ENCODE measurements around the gene TMEM35B.
A peak's percentile ranks its signal among the peaks of the same experiment; 100 is the strongest.
"Not testable (repeated sequence)": the region's sequence is repeated elsewhere in the genome, so short reads cannot be mapped to it uniquely, and the experiment has no call there.

TMEM35B gene

DNA sequence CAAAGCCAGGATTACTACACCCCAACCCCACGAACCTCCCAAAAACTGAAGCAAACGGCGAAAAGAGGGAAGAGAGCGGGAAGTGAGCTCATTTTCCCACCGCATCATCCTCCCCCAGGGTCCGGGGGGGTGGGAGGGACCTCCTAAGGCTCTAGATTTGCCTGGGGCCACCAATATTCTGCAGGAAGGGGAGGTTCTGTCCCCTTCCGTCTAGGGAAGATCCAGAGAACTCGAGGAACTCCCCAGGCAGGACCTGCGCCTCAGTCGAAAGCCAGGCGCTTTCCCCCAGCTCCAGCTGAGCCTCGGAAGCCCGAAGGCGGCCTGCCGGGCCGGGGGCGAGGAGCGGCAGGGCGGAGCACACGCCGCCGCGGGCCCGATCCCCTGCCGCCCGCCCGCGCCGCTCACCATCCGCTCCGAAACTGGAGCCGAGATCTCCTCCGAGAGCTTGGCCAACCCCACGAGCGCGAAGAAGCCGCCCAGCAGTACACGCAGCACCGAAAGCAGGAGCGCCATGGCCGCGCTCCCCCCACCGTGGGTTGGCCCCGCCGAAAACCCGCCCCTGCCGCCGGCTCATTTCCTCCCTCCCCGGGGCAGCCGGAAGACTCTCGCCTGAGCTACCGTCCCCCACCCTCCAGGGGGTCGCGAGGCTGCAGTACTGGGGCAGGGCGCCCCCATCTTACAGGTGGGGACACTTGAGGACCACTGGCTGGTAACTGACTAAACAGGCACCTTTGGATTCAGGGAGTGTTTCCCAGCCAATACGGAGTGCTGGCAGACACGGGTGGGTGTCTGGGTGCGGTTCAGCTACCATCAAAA, at the start of gene TMEM35B:
TSS of gene TMEM35B (minus strand) at position 555 of the 816 bp plus-strand sequence. CDS start at position 513, 42 bp downstream.
- peak; percentile 78 for DNase-seq

DNA sequence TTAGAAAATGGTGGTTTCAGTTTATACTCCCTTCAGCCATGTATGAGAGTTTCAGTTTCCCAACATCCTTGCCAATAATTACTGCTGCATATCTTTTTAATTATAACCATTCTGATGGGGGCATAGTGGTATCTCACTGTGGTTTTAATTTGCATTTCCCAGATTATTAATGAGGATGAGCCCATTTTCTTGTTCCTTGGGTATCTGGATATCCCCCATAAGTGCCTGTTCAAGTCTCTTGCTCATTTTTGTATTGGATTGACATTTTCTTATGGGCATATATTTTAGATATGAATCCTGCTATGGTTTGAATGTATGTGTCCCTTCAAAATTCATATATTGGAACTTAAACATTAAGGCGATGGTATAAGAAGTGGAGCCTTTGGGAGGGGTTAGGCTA, 48.2 kb upstream of the TMEM35B start:
- no peak for DNase-seq

DNA sequence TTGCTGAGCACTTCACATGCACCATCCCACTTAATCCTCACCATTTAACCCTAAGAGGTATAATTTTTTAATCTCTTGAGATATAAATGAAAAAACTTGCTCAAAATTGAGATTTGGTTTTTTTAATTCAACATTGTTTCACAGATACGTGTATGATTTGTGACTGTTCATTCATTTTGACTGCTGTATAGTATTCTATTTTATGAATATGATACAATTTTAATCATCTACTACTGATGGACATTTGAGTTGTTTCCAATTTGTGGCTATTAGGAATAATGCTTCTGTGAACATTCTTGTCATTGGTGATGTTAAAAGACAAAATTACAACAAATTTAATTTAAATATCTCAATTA, 47.2 kb upstream of the TMEM35B start:
- DNase-seq = no peak

DNA sequence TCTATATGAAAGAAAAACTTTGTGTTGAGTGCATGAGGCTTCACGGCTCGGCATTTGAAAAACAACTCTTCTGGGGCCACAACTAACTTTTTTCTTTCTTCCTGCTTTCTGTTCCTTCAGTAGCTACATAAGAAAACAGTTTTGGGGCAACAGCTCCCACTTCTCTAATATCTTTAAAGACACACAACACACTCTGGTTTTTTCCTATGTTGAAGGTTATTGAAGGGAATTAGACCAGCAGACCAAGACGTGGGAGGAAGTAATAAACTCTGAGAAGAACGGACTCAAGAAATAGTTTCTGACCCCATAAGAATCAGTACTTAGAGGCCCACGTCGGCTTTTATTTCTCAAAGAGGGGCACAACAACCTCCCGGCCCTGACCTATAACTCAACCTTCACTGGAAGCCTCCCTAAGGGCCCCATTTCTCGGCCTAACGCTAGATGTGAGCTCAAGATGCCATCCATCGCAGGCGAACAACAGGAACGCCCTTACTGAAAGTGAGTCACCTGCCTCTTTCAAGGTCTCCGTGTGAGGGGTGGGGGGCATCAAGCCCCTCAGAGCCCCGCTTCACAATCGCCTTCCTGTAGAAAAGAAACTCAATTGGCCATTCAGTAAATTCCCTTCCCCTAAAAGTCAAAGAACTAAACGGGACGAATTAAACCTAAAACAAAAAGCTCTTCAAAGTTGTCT, 45.8 kb upstream of the TMEM35B start:
- DNase-seq = peak; percentile 56

DNA sequence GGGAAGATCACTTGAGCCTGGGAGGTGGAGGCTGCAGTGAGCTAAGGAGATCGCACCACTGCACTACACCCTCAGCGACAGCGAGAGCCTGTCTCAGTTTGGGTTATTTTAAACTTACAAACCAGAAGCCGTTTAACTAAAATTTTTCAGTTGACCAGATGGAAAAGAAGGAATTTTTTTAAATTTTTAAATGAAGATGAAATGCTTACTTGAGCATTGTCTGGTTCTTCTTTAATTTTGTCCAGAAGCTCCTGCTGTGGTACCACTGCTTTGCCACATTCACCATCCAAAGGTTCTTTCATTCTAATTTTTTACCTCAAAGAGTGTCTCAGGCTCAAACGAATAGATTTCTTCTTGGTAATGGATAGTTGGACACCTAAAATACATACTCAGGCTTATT, 45.2 kb upstream of the TMEM35B start:
- no peak for DNase-seq

DNA sequence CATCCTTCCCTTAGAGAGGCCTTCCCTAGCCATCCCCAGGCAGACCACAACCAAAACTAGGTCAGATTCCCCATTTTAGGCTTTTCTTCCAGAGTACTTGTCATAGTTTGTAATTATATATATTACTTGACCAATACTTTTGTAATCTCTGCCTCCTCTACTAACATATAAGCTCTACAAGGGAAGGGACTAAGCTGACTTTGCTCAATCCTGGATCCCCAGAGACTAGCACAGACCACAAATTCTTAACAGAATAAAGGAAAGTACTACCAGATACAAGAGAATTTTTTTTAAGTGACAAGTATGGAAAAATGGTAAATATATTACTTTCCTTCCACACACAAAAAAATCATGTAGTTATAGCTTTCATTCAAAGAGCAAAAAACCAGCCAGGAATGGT, 44.6 kb upstream of the TMEM35B start:
- DNase-seq = no peak

DNA sequence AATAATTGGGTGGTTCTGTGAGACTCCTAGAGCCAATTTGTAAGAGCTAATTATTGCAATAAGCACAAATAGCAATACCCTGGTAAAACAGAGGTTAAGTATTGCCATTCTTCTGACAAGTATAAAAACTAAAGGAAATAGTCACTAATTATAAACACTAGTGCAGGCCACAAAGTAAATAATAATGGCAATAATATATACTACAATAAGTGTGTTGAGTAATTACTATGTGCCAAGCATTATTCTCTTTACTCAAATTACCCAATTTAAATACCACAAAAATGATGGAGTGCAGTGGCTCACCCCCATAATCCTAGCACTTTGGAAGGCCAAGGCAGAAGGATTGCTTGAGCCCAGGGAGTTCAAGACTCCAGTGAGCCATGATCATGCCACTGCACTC, 31.3 kb upstream of the TMEM35B start:
- DNase-seq = no peak

DNA sequence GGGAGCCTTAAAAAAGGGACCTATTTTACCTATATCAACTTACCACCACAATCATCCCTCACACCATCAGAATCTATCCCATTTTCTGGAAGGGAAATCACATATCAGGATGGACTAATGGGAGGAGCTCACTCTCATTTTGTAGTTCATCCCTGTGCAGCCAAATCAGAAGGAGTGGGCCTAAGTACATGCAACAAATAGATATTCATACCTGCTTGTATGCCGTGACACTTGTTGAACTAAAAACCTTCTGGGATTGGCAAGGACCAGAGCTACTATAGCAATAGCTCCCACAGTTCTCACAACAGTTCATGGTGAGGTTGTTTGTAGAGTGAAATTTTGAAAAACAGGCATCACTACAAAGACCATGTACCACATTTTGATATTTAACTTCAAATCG, 29.3 kb upstream of the TMEM35B start:
- DNase-seq = no peak

DNA sequence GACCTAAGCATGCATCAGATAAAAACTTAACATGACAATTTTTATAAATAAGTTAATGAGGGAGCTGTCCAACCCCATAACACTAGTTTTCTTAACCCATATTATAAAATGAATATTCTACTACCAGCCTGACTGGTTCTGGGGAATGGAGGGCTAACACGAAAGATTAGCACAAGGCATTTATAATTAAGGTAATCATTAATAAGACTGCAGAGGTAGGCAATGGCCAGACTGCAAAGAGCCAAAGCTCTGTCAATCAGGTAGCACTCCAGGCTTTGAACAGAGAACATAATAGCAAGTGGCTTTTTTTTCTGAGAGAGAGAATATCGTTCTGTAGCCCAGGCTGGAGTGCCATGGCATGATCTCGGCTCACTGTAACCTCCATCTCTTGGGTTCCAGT, 20.6 kb upstream of the TMEM35B start:
- no peak for DNase-seq

DNA sequence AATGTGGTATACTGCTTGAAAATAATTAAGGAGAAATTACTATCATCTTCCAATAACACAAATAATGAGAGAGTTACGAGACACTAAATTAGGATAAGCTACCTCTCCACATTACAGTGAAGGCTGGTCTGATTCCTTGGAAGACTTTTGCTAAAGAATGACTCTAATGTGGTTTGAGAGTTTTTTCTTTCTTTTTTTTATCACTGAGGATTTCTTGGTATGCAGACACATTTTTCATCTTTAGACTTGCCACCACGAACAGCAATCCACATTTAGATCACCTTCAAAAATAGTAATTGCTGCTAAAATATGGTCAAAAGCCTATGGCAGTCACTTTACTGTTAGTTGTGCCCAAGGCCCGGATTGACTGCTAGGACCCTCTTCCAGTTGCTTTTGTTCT, 16.6 kb upstream of the TMEM35B start:
- no peak for DNase-seq

DNA sequence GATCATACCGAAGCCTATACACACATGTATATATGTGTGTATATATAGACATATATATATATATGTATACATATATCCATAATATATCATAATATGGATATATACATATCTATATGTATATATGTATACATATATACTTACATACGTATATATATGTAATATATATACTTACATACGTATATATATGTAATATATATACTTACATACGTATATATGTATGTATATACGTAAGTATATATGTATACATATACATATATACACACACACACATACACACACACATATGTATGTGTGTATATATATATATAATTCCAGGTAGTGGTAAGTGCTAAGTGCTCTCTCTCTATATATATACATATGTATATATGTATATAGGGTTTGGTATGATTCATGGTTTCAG, 9.7 kb upstream of the TMEM35B start:
- DNase-seq = no peak

DNA sequence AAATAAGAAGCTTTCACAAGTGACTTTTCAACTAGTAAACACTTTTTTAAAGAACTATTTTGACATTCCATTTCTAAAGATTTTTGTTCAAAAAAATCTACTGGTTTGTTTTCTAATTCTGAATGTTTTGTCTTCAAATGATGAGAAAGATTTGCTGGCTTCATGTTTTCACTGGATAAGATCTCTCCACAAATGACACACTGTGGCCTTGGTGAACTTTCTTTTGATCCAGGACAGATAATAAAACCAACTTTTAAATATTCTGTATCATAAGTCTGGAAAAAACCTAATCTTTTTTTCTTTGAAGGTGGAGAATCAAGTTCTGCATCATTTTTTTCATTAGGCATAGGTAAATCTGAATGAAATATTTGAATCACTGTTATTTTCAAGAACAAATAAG, 3.4 kb upstream of the TMEM35B start:
- no peak for DNase-seq

DNA sequence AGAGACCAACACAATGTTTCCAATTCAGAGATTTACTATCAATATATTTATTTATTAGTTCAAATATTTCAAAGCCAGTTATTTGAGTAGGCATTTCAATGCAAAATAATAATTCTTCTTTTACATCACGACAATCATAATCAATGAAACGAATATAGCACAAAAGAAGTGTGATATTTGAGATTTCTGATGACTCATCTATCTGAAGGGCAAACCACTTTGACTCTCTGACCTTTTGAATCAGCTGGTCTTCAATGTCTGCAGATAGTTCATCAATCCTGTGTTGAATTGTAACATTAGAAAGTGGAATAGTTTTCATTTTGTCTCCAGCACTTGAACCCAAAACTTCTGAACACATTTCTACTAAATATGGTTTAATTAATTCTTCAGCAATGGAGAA, 3.0 kb upstream of the TMEM35B start:
- DNase-seq = no peak

DNA sequence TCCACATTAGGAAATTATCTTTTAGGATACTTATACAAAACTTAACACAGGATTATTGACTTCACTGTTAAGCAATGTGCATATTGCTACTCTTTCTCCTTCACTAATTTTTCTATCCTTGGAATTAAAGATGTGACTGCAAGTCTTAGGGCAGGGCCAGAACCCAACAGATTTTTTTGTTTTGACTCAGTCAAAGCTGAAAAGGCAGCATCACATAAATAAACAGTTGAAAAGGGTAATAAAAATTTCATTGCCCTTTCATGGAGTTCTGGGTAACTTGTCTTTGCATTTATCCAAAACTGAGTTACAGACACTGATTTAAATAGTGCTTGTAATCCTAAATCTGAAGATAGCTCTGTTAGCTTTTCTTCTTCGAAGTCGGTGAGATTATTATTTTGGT, 1.9 kb upstream of the TMEM35B start:
- no peak for DNase-seq

DNA sequence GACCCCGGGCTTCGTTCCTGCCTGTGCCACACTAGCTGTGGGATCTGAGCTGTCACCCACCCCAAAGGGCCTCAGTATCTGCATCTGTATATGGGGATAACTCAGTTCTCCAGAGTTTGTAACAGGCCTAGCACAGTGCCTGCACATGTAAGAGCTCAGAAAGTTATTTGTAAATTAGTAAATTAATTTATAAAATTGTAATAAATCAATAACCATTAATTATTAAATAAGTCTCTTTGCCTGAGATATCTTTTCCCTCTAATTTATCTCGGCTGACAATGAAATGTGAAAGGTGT, 410 bp upstream of the TMEM35B start:
- not testable (repeated sequence) for DNase-seq

DNA sequence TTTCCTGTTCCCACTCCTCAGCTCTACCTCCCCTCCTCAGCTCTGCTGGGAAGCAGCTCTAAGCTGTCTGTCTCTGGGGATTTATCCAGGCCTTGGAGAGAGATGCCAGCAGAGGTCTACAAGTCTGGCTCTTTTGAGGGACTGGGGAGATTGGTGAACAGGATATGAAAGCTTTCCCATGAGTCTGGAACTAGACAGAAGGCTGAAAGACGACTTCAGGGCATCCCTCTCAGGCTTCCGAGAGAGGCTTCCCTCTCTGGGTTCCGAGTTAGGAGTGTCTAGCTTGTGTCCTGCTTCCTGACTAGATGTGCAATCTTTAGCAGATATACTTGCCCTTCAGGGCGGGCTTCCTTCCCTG, 733 bp downstream of the TMEM35B start:
- DNase-seq = no peak

DNA sequence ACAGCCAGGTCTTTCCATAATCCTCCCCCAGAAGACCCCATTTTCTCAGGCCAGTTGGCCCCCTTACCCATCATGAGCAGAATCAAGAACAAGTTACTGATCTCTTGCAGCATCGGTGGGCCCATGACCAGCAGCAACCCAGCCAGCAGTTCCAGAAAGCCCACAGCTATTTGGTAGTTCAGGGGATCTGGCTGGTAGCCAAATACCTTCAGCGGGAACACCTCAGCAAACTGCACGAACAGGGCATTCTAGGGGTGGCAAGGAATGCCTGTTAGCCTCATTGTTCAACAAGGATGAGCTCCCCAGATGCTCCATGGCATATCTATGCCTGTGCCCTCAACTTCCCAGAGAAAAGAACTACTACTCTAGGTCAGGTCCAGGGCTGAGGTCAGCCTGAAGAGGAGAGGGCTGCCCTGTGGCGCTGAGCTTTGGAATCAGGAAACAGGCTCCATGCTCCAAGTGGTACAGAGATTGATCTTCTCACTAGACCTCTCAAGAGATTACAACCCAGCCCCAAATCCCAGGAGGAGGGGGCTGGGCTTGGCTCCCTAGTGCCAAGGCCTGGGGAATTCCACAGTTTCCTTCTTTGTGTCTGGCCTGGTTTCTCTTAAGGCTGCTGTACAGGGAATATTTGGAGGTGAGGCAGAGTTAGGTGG, 1.3 kb downstream of the TMEM35B start:
- DNase-seq = no peak

DNA sequence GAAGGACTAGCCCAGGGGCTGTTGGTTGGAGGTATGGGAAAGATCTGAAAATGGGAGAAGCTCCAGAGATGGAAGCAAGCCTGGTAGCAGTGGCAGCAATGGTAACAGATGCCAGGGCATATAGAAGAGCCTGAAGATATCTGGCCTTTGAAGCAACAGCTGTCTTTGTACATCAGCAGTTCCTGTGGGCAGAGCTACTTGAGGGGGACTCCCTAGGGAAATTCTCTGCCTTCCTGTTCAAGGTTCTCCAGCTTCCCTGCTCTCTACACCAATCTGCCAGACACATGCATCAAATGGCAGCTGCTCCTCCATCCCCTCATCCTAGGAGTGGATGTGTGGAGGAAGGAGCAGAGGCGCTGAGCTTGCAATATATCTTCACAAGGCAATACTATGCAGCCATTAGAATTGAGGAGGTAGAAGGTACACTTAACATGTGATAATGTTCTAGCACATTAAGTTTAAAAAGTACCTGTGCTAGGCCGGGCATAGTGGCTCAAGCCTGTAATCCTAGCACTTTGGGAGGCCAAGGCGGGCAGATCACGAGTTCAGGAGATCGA, 2.2 kb downstream of the TMEM35B start:
- DNase-seq = no peak

DNA sequence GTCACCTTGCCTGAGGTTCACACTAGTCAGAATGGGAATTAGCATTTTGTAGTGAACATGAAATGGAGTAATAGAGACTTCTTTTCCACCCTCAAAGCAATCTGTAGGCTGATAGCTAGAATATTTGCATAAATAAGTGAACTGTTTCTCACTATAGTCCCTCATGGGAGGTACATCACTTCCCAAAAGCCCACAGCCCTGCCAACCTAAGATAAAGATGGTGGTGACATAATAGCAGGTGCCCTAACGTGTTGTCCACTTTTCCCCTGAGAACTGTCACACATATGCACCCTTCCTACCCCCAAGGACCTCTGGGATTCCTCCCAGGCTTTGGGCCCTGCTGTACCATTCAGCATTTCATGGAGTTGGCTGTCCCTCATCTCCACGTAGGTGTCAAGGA, 4.4 kb downstream of the TMEM35B start:
- no peak for DNase-seq

DNA sequence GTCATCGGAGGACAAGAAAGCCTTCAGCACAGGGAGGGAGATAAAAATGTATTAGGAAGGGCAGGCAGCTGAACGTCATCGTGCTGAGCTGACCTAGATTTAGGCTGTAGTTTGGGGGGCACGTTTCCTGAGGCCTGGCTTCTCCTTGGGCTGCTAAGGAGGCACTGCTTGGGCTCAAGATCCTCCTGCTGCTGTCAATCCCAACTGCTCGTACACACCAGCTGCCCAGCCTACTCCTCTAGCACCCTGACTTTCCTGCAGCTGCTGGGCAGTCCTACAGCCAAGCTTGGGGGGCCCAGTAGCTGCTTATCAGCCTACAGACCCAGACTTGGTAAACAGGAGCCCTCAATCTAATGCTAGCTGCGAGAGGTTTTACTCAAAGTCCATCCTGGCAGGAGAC, 6.2 kb downstream of the TMEM35B start:
- DNase-seq = no peak

DNA sequence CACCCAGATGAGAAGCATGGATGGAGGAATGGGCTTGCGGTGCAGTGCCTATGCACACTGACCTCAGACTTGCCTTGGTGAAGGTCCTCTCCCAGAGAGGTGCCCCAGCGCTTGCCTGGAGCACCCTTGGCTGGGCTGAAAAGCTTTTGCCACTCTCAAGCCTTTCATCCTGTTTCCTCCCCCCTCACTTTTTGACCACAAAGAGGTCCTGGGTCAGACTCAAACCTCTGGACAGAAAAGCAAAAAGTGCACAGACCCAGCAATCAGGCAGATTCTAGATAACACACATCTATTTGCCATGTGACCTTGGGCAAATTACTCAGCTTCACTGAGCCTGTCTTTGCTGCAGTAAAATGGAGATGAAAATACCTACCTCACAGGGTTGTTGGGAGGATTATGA, 7.3 kb downstream of the TMEM35B start:
- DNase-seq = no peak

DNA sequence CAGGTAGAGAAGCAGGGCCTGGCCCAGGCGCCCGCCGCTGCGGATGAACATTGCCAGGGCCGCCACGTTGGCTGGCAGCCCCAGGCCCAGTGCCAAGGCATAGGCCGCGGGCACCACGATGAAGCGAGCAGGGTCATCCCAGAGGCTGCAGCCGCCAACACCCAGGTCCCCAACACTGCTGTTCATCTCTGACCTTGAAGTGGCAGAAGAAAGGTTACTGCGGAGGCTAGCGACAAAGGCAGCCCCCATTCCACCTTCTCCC, 8.0 kb downstream of the TMEM35B start:
- no peak for DNase-seq

DNA sequence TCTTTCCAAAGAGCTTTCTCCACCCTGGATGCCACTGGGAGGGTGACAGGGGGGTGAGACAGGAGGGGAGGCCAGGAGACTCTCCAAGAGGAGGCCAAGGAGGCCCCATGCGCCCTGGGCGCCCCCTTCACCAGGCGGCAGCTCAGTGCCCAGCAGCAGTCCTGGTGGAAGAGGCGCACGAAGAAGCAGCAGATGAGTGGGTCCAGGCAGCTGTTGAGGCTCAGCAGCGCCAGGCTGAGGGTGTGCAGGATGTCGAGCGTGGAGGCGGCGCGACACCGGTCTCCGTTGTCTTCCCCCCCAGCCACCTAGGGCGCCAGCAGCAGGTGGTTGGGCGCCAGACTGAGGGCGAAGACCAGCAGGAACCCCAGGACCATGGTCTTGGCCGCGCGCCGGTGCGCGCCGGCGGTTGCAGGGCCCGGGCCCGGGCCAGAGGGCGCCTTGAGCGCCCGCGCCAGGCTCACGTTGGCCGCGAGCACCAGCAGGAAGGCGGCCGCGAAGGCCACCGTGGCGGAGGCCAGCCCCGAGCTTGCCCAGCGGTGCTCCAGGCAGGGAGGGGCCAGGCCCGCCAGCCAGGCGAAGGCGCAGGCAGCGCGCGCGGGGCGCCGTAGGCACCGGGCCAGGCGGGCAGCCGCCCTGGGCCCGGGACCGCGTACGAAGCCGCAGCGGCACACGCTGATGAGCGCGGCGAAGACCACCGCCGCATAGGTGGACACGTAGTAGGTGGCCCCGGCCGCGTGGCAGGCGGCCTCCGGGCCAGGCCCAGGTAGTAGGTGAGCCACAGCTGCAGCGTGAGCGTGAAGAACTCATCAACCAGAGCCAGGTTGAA, 8.6 kb downstream of the TMEM35B start:
- DNase-seq = no peak

DNA sequence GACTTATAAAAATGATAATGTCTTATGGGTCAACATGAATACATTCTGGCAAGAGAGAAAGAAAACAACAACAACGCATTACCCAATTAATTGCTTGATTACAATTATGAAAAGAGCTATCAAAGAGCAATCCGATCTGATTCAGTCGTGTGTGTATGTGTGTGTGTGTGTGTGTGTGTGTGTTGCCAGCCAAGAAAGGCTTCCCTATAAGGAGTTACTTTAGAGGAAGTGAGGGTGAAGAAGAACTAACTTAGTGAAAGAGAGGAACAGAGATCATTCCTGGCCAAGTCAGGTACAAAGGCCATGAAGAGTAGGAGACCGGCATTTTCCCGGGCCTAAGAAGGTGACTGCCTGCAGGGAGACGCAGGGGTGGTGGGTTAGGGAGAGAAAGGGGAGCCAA, 9.4 kb downstream of the TMEM35B start:
- DNase-seq = no peak
